HG03565 (cell line): Measurements from ENCODE around the gene RNF187.

Experiments used
- ATAC-seq: cut with Tn5 transposase; IDR thresholded peaks from one replicate; pipeline ENCODE4 v1.9.1; 2021; ENCODE audit warnings: mild to moderate bottlenecking, moderate library complexity; ENCODE audit not compliant: unreplicated experiment

The RNF187 gene

GRCh38 chr1:228508840-228509415 is 21.7 kb downstream of the RNF187 start:
- ATAC-seq: no peak

- no peak for ATAC-seq
Observed at GRCh38 chr1:228510101-228510802, 23.1 kb downstream of the RNF187 start.

DNA sequence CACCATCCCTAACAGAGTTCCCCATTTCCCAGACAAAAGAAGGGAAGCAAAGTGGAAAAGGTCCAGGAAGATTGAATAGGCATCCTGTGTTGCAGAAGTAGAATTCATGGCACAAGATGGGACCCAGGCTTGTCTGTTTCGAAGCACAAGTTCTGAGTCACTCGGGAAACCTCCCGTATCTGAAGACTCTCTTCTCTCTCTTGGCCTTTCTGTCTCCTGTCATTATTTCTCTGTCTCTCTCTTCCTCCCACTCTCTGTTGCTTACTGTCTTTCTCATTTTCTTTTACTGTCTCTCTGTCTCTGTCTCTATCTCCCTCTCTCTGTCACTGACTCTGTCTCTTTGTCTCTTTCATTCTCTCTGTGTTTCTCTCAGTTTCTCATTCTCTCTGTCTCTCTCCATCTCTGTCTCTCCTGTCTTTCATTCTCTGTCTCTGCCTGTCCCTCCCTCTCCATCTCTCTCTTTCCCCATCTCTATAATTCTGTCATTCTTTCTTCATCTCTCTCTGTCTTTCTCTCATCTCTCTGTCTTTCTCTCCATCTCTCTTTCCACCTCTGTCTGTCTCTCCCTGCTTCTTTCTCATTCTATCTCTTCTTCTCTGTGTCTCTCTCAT is 23.7 kb downstream of the RNF187 start:
- ATAC-seq: no peak

- ATAC-seq: no peak
Observed at GRCh38 chr1:228511546-228512445, 24.6 kb downstream of the RNF187 start.

GRCh38 chr1:228512781-228513198 is 25.6 kb downstream of the RNF187 start:
- ATAC-seq: no peak

DNA sequence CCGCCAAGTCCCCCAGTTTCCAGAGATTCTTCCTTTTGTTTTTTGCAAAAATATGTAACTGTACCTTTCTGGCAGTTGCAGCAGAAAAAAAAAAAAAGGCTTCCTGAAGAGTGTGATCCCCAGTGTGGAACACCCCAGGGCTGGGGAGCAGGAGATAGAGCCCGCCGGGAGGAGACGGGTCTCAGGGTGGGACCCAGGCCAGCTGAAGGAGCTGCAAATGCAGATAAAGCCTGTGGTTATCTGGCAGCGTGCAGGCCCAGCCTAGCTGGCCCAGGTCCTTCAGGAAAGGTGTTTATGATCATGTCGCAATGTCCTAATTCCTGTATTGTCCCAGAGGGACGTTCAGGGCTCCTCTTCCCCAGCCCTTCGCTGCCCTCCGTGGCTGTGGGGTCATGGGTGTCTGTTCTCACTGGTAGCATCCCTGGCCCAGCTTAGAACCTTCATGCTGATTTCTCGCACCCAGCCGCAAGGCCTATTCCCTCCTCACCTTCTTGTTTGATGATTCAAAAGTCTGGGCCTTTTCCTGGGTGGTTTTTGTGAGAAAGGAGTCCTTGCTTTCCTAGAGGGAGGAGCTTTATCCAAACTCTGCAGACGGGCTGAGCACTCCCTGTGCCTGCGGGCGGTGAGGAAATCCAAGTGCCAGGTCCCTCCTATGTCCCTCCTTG is 26.2 kb downstream of the RNF187 start:
- ATAC-seq: no peak

DNA sequence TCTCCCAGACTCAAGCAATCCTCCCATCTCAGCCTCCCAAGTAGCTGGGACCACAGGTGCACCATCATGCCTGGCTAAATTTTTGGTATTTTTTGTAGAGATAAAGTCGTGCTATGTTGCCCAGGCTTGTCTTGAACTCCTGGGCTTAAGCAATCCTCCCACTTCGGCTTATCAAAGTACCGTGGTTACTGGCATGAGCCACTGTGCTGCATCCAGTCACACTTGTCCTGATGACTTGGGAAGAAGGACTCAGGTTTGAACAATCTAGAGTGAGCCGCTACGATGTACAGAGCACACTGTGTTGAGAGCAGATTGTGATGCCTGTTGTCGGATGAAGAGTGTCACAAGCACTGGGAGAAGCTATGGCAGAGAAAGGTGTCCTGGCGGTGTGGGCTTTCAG is 27.2 kb downstream of the RNF187 start:
- no peak for ATAC-seq

DNA sequence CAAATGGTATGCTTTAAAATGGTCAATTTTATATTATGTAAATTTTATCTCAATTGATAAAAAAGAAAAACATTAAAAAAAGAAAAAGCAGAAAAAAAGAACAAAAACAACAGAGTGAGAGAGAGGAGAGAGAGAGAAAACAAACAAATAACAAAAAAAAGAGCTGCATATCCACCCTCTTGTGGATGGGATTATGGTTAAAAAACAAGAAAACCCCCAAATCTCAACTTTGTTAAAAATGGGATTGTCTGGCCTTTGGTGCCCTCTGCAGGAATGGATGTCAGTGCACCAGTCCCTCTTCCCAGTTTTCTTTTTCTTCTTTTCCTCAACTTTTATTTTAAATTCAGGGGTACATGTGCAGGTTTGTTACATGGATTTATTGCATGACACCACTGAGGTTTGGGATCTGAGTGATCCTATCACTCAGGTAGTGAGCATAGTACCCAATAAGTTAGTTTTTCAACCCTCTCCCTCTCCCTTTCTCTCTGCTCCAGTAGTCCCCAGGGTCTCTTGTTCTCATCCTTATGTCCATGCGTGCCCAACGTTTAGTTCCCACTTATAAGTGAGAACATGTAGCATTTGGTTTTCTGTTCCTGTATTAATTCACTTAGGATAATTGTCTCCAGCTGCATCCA is 28.1 kb downstream of the RNF187 start:
- ATAC-seq: no peak

DNA sequence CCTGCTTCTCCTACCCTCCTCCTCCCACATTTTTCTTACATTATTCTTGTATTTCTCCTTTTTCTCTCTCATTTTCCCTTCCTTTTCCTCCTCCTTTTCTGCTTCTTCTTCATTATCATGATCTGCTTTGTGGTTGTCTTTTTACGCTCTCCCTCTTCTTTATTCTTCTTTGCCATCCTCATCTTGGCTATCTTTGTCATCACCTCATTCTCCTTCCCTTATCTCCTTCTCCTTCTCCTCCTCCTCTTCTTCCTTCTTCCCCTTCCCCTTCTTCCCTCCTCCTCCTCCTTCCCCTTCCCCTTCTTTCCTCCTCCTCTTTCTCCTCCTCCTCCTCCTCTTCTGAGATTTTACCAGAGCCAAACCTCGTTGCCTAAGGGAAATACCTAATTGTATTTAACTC is 30.5 kb downstream of the RNF187 start:
- no peak for ATAC-seq

DNA sequence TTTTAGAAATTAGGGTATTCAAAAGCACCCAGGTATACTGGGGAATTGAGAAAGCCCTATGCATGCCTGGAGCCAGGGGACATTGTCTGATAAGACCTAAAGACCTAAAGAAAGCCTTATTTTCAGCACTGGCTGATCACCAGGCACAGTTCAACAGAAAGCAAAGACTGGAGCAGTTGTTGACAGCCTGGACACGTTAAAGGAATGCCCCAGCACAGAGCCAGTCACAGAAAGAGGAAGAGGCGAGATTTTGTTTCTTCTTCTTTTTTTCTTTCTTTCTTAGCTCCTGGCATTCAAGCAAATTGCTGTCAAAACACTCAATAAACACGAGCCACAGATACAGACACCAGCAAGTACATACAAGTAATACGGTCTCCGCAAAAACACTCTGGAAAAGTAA is 40.4 kb downstream of the RNF187 start:
- no peak for ATAC-seq

DNA sequence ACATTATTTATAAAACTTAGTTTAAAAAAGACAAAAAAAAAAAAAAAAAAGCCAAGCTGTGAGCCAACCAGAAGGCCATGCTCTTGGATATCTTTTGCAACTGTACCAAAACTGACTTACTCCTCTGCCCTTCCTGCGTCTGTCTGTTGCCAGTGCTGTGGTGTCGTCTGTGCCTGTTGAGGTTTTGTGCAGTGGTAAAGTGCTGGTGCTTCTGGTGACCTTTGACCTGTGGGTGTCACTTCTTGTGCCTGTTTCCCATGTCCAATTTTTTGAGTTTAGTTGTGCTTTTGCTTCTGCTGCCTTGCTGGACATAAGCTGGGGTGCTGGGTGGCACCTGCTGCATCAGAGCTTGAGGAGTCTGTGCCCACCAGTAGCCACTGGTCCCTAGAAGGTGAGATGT is 41.4 kb downstream of the RNF187 start:
- ATAC-seq: no peak

GRCh38 chr1:228530086-228530758 is 43.0 kb downstream of the RNF187 start:
- no peak for ATAC-seq

DNA sequence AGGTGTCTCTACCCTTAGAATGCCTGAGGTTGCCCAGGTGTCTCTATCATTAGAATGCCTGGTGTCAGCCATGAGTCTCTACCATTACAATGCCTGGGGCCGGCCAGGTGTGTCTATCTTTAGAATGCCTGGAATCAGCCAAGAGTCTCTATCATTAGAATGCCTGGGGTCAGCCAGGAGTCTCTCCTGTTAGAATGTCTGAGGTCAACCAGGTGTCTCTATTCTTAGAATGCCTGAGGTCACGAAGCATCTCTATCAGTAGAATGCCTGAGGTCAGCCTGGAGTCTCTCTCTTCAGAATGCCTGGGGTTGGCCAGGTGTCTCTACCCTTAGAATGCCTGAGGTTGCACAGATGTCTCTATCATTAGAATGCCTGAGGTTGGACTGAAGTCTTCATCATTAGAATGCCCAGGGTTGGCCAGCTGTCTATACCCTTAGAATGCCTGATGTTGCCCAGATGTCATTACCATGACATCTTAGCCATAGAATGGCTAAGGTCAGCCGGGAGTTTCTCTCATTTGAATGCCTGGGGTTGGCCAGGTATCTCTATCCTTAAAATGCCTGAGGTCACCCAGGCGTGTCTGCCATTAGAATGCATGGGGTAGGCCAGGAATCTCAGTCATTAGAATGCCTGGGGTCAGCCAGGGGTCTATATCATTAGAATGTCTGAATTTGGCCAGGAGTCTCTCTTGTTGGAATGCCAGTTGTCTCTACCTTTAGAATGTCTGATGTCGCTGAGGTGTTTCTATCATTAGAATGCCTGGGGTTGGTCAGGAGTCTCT is 44.0 kb downstream of the RNF187 start:
- no peak for ATAC-seq

DNA sequence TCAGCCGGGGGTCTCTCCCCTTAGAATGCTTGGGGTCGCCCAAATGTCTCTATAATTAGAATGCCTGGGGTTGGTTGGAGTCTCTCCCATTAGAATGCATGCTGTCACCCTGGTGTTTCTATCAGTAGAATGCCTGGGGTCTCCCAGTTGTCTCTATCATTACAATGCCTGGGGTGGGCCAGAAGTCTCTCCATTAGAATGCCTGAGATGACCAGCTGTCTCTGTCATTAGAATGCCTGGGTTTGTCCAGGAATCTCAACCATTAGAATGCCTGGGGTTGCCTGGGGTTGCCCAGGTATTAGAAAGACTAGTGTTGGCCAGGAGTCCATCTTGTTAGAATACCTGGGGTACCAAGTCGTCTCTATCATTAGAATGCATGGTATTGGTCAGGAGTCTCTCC is 51.6 kb downstream of the RNF187 start:
- ATAC-seq: no peak

DNA sequence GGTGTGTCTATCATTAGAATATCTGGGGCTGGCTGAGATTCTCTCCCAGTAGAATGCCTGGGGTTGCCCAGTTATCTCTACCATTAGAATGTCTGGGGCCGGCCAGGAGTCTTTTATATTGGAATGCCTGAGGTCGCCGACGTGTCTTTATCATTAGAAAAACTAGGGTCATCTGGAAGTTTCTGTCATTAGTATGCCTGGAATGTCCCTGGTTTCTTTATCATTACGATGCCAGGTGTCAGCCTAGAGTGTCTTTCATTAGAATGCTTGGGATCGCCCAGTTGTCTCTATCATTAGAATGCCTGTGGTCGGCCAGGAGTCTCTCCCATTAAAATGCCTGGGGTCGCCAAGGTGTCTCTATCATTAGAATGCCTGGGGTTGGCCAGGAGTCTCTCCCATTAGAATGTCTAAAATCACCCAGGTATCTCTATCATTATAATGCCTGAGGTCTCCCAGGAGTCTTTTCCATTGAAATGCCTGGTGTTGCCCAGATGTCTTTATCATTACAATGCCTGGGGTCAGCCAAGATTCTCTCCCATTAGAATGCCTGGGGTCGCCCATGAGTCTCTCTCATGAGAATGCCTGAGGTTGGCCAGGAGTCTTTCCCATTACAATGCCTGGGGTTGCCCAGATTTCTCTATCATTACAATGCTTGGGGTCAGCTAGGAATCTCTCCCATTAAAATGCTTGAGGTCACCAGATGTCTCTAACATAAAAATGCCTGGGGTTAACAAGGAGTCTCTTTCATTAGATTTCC is 53.2 kb downstream of the RNF187 start:
- no peak for ATAC-seq

DNA sequence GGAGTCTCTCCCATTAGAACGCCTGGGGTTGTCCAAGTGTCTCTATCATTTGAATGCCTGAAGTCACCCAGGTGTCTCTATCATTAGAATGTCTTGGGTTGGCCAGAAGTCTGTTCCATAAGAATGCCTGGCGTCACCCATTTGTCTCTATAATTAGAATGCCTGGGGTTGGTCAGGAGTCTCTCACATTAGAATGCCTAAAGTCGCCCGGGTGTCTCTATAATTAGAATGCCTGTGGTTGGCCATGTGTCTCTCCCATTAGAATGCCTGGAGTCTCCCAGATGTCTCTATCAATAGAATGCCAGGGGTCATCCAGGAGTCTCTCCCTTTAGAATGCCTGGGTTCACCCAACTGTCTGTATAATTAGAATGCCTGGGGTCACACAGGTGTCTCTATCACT is 54.5 kb downstream of the RNF187 start:
- no peak for ATAC-seq

GRCh38 chr1:228542376-228542775 is 55.2 kb downstream of the RNF187 start:
- no peak for ATAC-seq

GRCh38 chr1:228542981-228543380 is 55.8 kb downstream of the RNF187 start:
- no peak for ATAC-seq
